Skeletal muscle satellite cell (primary cell): ENCODE results near the gene ARF5.

Experiments
- H3K27me3 ChIP-seq: 2 replicates; pipeline ENCODE4 v1.7.0; 2013; ENCODE audit warnings: low read length; ENCODE audit not compliant: control insufficient read depth, insufficient read depth
- H3K36me3 ChIP-seq: 2 replicates; pipeline ENCODE4 v1.7.0; 2013; ENCODE audit warnings: mild to moderate bottlenecking, control low read depth, low read length; ENCODE audit not compliant: insufficient read depth
- H3K4me1 ChIP-seq: 2 replicates; pipeline ENCODE4 v1.7.0; 2013; ENCODE audit warnings: low read length; ENCODE audit not compliant: control insufficient read depth, insufficient read depth
- H3K4me2 ChIP-seq: 2 replicates; pipeline ENCODE4 v1.7.0; 2013; ENCODE audit warnings: mild to moderate bottlenecking, low read length
- H3K4me3 ChIP-seq: 2 replicates; pipeline ENCODE4 v1.7.0; 2013; ENCODE audit warnings: low read length
- H3K9ac ChIP-seq: 2 replicates; pipeline ENCODE4 v1.7.0; 2013; ENCODE audit warnings: mild to moderate bottlenecking, low read depth, low read length, moderate library complexity
- H3K9me3 ChIP-seq: replicated peaks from 2 replicates; pipeline ENCODE4 v1.7.0; 2013; ENCODE audit warnings: mild to moderate bottlenecking, control low read depth, low read length

Gene ARF5

DNA sequence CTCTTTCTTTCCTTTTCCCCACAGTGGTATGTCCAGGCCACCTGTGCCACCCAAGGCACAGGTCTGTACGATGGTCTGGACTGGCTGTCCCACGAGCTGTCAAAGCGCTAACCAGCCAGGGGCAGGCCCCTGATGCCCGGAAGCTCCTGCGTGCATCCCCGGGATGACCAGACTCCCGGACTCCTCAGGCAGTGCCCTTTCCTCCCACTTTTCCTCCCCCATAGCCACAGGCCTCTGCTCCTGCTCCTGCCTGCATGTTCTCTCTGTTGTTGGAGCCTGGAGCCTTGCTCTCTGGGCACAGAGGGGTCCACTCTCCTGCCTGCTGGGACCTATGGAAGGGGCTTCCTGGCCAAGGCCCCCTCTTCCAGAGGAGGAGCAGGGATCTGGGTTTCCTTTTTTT, 3.0 kb downstream of the ARF5 start:
- H3K4me1 ChIP-seq = peaks cover 13% of the 10 kb centered on the region
- no peaks in the 10 kb centered on the region for H3K27me3 ChIP-seq
- peaks cover 19% of the 10 kb centered on the region for H3K36me3 ChIP-seq
- no peaks in the 10 kb centered on the region for H3K9me3 ChIP-seq
- H3K4me3 ChIP-seq = no peak overlapping the region
- no peak overlapping the region for H3K4me2 ChIP-seq
- no peak overlapping the region for H3K9ac ChIP-seq

DNA sequence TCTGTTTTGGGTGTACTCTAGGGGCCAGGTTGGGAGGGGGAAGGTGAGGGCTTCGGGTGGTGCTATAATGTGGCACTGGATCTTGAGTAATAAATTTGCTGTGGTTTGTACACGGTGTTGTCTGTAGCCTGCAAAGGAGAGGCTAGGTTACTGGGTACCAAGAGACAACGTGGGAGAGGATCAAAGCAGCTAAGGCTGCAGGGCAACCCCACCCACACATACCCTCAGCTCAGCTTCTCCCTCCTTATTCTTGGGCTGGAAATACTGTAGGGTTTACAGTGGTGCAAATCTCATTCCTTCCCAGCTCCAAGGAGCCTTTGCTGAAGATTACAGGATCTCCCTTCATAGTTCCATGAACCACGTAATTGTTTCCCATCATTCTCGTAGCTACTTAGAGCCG, 3.4 kb downstream of the ARF5 start:
- no peak overlapping the region for H3K4me3 ChIP-seq
- no peaks in the 10 kb centered on the region for H3K27me3 ChIP-seq
- H3K4me1 ChIP-seq = peaks cover 13% of the 10 kb centered on the region
- no peak overlapping the region for H3K4me2 ChIP-seq
- H3K9me3 ChIP-seq = no peaks in the 10 kb centered on the region
- peaks cover 19% of the 10 kb centered on the region for H3K36me3 ChIP-seq
- no peak overlapping the region for H3K9ac ChIP-seq

DNA sequence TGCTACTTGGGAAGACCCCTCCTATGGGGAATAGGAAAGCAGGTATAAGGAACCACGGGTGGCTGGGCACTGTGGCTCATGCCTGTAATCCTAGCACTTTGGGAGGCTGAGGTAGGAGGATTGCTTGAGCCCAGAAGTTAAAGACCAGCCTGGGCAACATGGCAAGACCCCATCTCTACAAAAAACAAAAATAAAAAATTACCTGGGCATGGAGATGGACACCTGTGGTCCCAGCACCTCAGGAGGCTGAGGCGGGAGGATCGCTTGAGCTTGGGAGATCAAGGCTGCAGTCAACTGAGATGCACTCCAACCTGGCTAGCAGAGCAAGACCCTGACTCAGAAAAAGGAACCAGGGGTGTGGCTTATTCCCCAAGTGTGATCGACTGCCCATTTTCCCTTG, 4.3 kb downstream of the ARF5 start:
- no peaks in the 10 kb centered on the region for H3K9me3 ChIP-seq
- H3K4me1 ChIP-seq = peaks cover 13% of the 10 kb centered on the region
- no peak overlapping the region for H3K4me2 ChIP-seq
- H3K27me3 ChIP-seq = no peaks in the 10 kb centered on the region
- no peak overlapping the region for H3K9ac ChIP-seq
- peaks cover 19% of the 10 kb centered on the region for H3K36me3 ChIP-seq
- H3K4me3 ChIP-seq = no peak overlapping the region

DNA sequence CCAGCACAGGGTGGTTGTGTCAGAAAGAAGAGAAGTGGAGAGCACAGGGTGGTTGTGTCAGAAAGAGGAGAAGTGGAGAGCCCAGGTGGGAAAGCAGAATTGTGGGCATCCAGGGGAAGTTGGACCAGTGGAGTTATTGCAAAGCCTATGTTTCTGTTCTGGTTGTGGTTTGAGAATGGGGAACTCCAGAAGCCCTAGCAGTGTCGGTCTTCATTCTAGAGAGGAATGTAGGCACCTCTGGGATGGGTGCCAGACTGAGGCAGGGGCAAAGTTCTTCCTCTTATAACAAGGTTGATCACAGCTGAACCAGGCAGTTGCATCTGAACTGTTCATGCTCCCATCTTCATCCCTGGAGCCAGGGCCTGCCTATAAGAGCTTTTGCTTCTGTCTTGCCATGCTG, 6.3 kb downstream of the ARF5 start:
- H3K4me1 ChIP-seq = peaks cover 4% of the 10 kb centered on the region
- no peak overlapping the region for H3K4me2 ChIP-seq
- no peak overlapping the region for H3K4me3 ChIP-seq

DNA sequence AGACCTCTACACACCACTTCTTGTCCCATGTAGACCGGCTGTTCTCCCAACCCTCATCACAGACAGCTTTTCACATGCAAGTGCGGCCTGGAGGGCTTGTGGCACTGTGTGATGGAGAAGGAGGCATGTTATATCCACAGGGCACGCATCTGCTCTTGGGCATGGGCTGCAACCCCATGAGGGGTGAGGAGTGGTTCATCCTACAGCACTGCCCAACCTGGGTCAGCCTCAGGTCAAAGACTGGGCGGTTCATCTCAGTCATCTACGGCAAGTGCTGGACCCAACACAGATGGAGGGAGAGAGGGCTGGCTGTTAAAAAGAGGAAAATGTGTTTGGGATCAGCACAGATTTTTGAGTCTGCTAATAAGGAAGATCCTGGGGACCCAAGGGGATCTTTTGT, 7.5 kb downstream of the ARF5 start:
- Histone ChIP-seq H3K27me3 (no peaks in the 10 kb centered on the region), H3K9ac (no peak overlapping the region), H3K4me1 (no peaks in the 10 kb centered on the region), H3K36me3 (peaks cover 12% of the 10 kb centered on the region), H3K4me3 (no peak overlapping the region), H3K4me2 (no peak overlapping the region), H3K9me3 (no peaks in the 10 kb centered on the region)

More for the DNA sequence above, 6.3 kb downstream of the ARF5 start:
- no peaks in the 10 kb centered on the region for H3K27me3 ChIP-seq
- peaks cover 19% of the 10 kb centered on the region for H3K36me3 ChIP-seq
- no peaks in the 10 kb centered on the region for H3K9me3 ChIP-seq
- H3K9ac ChIP-seq = no peak overlapping the region

DNA sequence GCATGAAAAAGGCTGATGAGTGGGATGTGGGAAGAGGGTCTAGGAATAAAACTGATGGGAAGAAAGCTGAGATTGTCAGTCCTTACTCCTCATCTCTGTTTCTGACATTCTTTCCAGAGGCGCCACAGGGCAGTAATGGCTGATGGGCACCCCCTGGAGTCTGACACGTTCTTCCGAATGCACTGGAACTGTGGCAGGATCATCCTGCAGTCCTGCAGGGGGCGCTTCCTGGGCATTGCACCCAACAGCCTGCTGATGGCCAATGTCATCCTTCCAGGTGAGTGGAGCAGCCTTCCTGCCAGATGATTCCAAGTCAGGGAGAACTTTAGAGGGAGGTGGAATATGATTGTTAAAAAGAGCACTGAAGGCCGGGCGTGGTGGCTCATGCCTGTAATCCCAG, 10.1 kb downstream of the ARF5 start:
- Histone ChIP-seq H3K27me3 (no peaks in the 10 kb centered on the region), H3K36me3 (no peaks in the 10 kb centered on the region), H3K9ac (no peak overlapping the region)

DNA sequence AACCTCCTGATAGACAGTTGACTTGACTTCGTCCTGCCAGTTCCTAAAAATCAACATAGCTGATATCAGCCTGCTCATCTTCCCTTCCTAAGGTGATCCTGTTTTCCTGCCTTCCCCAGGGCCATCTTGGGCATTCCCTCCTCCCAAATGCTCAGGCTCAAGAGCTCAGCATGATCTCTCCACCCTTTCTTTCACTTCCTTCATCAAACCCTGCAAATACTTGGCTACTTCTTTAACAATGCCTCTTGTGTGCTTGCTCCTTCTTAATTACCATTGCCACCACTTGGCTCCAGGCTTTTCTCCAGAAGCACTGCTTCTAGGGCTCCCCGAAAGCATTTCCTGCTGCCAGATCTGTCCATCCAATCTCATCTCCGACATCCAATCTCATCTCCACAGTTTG, 12.7 kb downstream of the ARF5 start:
- no peaks in the 10 kb centered on the region for H3K36me3 ChIP-seq
- no peaks in the 10 kb centered on the region for H3K27me3 ChIP-seq
- H3K4me3 ChIP-seq = no peak overlapping the region
- no peak overlapping the region for H3K4me2 ChIP-seq
- H3K9me3 ChIP-seq = no peaks in the 10 kb centered on the region
- no peak overlapping the region for H3K9ac ChIP-seq
- H3K4me1 ChIP-seq = no peaks in the 10 kb centered on the region

More for the DNA sequence above, 10.1 kb downstream of the ARF5 start:
- H3K4me1 ChIP-seq = no peaks in the 10 kb centered on the region
- H3K4me2 ChIP-seq = no peak overlapping the region
- H3K9me3 ChIP-seq = no peaks in the 10 kb centered on the region
- no peak overlapping the region for H3K4me3 ChIP-seq

DNA sequence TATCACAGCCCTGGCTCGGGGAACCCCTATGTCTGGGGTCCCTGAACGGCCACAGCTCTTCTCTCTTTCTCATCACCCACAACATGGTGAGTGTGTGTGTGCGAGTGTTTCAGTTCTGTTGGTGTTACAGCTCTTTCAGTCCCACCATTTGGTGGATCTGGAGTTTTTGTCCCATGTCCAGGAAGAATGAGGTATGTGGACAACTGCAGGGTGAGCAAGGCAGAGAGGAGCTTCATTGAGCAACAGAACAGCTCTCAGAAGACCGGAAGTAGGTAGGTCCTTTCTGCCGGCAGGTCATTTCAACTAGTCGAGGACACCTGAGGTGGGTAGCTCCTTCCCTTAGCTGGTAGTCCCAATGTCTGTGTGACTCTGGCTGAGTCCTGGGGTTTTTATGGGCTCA, 20.2 kb downstream of the ARF5 start:
- Histone ChIP-seq H3K4me1 (no peaks in the 10 kb centered on the region), H3K36me3 (no peaks in the 10 kb centered on the region), H3K4me3 (no peak overlapping the region), H3K27me3 (peaks cover 11% of the 10 kb centered on the region), H3K9ac (no peak overlapping the region), H3K9me3 (no peaks in the 10 kb centered on the region), H3K4me2 (no peak overlapping the region)

DNA sequence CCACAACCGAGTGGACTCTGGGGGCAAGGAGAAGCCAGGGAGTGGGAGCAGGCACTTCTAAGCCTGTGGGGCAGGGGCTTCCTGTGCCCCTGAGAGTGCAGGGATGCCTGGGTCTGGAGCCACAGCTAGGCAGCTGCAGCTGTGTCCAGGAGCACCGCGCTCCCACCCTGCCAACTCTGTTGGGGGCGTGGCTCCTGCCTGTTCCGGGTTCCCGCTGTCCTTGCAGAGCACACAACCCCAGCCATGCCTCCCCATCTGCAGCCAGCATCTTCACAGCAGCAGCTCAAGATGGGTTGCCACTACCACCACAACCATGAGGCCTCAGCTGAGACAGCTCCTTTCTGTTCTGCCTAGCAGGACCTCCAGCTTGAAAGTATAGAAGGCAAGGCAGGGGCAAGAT, 21.1 kb downstream of the ARF5 start:
- H3K9me3 ChIP-seq = no peaks in the 10 kb centered on the region
- H3K9ac ChIP-seq = no peak overlapping the region
- H3K36me3 ChIP-seq = no peaks in the 10 kb centered on the region
- no peaks in the 10 kb centered on the region for H3K4me1 ChIP-seq
- no peak overlapping the region for H3K4me2 ChIP-seq
- no peak overlapping the region for H3K4me3 ChIP-seq
- H3K27me3 ChIP-seq = peaks cover 19% of the 10 kb centered on the region

DNA sequence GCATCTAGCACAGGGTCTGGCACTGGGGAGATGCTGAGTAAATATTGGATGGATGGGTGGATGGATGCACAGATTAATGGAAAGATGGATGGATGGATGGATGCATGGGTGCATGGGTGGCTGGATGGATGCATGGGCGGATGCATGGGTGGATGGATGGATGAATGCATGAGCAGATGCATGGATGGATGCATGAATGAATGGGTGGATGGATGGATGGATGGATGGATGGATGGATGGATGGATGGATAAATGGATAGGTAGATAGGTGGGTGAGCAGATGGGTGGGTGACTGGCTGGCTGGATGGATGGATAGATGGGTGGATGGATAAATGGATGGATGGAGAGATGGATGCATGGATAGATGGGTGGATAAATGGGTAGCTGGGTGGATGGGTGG, 24.1 kb downstream of the ARF5 start:
- H3K4me2 ChIP-seq = no peak overlapping the region
- no peak overlapping the region for H3K4me3 ChIP-seq
- H3K36me3 ChIP-seq = no peaks in the 10 kb centered on the region
- H3K4me1 ChIP-seq = no peaks in the 10 kb centered on the region
- H3K9ac ChIP-seq = no peak overlapping the region
- H3K9me3 ChIP-seq = no peaks in the 10 kb centered on the region
- peaks cover 49% of the 10 kb centered on the region for H3K27me3 ChIP-seq

DNA sequence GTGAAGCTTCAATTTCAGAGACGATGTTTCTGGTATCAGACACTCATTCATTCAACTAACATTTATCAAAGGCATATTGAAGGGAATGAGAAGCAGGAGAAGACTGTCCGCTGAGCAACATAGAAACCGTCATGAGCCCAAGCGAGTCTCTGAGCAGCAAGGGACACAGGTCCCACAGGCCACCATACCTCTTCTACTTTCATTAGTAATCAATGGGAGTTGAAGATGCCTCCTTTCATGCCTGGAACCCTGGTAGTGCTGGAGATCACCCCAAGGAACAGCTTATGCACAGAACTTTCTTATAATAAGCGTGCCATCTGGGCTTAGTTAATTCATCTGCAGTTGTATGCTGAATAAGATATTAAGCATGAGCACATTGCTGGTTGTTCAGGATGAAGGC, 28.5 kb downstream of the ARF5 start:
- Histone ChIP-seq H3K27me3 (peaks cover 87% of the 10 kb centered on the region), H3K4me1 (no peaks in the 10 kb centered on the region), H3K4me3 (no peak overlapping the region), H3K9me3 (no peaks in the 10 kb centered on the region), H3K4me2 (no peak overlapping the region), H3K9ac (no peak overlapping the region), H3K36me3 (no peaks in the 10 kb centered on the region)

DNA sequence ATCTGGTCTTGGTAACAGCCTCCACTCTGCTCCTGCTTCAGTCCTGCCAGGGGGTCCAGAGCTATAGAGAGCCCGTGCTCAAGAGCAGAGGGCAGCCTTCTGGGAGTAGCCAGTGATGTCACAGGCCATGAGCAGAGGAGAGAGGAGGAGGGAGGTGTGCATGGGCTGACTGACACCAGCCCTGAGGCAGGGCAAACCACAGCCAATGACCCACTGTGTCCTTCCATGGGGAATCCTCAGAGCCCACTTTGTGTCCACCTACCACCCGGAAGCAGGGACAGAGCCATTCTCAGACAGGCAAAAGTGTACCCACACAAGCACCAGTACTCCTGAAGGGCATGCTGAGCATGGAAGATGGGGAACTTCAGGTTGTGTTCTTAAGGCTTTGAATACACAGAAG, 29.8 kb downstream of the ARF5 start, which contains the start of gene PAX4:
PAX4 (minus strand) TSS at position 101 of the 400 bp plus-strand sequence. CDS start 2,214 bp downstream, outside the sequence.
- Histone ChIP-seq H3K4me1 (no peaks in the 10 kb centered on the region), H3K9ac (no peak within 1 kb of the TSS), H3K4me2 (no peak within 1 kb of the TSS), H3K36me3 (no peaks in the 10 kb centered on the region), H3K4me3 (no peak within 1 kb of the TSS), H3K9me3 (no peaks in the 10 kb centered on the region), H3K27me3 (peaks cover 96% of the 10 kb centered on the region)
